NCI-H2227 (cell line): Measurements from ENCODE around the gene YIF1B.
A peak's percentile ranks its signal among the peaks of the same experiment; 100 is the strongest.

ENCODE experiments used
- DNase-seq: peaks from one replicate; lab custom pipeline; 2025; ENCODE audit not compliant: unreplicated experiment; lab: John Stamatoyannopoulos, UW

The YIF1B gene

GRCh38 chr19:38306236-38306635, 9.5 kb downstream of the YIF1B start:
- no peak for DNase-seq

DNA sequence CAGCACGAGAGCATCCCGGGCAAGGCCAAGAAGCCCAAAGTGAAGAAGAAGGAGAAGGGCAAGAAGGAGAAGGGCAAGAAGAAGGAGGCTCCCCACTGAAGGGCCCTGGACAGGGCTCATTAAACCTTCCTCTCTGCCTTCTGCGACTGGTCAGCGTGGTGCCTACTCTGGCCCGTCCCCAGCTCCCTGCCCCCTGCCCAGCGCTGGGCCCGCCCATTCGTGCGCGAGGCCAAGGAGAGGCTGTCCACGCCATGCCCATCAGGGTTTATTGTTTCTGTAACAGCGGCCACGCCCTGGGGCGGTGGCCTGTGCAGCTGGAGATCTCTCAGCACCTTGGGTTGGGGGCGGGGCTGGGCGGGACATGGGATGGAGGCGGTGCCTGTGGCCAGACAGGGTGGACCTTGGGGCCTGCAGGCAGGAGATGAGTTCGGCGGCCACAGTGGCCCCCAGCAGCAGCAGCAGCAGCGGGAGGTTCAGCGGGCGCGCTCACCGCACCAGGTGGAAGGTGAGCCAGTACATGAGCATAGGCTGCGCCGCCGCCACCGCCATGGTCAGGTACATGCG, 10.8 kb downstream of the YIF1B start:
- DNase-seq = peak; percentile 100

GRCh38 chr19:38304352-38304865, 11.3 kb downstream of the YIF1B start:
- no peak for DNase-seq

DNA sequence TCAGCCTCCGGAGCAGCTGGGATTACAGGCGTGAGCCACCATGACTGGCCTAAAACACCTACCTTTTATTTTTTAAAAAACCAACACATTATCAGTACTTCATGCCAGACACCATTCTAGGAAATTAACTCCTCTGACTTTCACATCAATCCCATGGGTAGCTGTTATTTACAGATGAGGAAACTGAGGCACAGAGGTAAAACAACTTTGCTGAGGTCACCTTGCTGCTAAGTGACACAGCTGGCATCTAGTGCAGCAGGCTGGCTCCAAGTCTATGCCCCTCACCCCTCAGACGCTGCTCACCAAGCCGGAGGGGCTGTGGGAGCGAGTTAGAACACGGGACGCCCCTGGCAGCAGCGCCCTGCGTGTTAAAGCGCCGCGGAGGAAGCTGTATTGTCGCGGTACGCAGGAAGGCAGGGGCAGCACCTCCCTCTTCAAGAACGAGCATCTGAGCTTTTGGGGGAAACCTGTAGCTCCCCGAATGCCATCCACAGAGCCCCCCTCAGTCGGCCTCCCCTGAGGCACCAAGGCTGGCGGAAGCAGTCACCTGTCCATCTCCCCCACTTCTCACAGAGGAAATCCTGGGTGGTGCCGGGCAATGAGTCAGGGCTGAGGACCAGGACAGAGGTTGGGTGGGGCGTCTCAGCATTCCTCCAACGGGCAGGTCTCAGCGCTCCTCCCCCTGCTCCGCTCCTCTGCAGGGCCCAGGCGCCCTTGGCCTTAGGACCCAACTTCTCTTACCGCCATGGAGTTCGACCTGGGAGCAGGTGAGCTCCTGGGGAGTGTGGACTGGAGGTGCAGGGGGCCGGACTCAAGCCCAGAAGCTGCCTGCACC, 12.0 kb downstream of the YIF1B start, which contains the start of gene C19orf33:
TSS of gene C19orf33 (plus strand) at position 735 of the 835 bp plus-strand sequence. CDS start at position 746, 11 bp downstream.
- no peak for DNase-seq

GRCh38 chr19:38298821-38299680, 16.7 kb downstream of the YIF1B start:
- no peak for DNase-seq

GRCh38 chr19:38294090-38294489, 21.7 kb downstream of the YIF1B start:
- no peak for DNase-seq

DNA sequence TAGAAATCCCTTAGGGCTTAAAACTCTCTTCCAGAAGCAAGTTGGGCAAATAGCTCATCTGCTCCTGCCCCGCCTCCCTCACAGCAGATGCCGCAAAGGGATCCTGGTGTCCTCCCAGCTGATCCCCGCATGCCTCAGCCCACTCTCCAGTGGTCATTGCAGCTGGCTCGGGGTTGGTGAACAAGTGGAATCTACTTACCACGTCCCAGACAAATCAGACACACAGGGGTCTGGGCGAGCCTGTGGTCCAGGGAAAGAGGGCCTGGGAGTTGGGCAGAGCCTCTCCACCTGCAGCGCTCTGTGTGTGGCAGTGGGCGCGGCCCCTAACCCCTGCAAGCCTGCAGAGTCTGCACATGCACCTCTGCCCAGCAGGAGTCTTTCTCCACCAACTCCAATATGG, 22.5 kb downstream of the YIF1B start:
- DNase-seq = no peak

GRCh38 chr19:38291855-38292254, 23.9 kb downstream of the YIF1B start:
- no peak for DNase-seq

DNA sequence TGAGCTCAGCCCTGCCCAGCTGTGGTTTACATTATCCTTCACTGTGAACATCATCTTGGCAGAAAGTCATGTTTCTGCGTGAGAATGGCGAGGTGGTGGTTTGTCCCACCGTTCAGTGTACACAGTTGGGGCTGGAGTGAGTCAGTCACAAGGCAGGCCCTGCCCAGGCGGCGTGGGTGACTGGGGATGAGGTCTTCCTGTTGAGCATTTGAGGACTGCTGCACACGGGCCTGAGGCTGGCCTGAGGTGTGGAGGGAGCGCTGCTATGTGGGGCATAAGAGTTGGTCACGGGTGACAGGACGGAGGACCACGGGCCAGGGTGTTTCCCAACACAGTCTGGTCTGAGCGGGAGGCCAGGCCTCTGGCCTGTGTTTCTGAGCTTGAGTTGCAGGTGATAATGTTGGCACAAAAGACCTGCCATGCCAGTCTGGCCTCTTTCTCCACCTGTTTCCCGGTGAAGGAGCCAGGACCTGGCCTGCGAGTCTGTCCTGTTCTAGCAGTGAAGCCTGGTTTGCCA, 25.1 kb downstream of the YIF1B start:
- DNase-seq = no peak

GRCh38 chr19:38289955-38290354, 25.8 kb downstream of the YIF1B start:
- no peak for DNase-seq

GRCh38 chr19:38288123-38288855, 27.5 kb downstream of the YIF1B start:
- DNase-seq = no peak

DNA sequence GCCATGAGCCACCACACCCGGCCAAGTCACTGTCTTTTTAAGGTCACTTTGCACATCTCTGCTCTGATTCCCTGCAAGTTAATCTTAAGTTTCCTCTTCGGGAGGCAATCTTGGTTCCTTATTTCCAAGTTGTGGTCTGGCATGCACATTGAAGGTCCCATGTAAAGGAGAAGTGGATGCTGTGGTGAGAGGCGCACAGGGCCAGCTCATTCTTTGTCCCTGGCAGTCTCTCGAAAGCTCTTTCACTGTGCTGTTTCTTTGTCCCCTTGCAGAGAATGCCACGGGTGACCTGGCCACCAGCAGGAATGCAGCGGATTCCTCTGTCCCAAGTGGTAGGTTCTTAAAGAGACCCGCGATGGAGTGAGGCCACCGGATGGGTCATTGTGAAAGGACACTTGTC, 28.1 kb downstream of the YIF1B start:
- no peak for DNase-seq

- DNase-seq = no peak
Measured at GRCh38 chr19:38285567-38285966, 30.2 kb downstream of the YIF1B start.

DNA sequence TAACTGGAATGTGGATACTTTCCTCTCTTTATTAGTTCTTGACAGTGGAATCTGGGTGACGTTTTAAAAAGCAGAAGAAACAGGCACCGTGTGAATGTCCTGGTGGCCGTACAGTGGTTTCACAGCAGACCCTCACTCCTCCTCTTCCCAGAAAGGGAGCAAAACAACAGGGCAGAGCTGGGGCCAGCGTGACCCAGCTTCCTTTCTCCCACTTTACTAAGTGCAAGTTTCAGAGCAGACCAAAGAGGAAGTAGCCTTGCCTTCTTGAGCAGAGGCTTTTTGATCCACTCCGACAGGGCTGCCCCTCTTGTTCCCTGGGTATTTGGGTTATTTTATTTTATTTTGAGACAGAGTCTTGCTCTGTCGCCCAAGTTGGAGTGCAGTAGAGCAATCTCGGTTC, 31.3 kb downstream of the YIF1B start:
- DNase-seq = no peak

DNA sequence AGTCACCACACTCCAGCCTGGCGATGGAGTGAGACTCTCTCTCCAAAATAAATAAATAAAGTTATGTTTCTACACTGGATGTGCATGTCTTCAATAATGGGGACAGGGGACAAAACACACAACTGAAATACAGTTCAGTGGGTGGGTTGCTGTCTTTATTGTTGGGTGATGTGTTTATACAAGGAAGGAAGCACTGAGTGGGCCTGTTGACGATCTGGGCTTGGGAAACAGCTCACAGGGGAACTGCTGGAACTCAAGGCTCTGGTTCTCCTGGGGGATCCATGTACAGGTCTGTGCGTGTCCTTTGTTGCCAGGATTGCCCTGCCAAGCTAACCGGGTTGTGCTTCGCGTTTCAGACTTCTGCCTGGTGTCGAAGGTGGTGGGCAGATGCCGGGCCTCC, 32.5 kb downstream of the YIF1B start:
- DNase-seq = no peak

DNA sequence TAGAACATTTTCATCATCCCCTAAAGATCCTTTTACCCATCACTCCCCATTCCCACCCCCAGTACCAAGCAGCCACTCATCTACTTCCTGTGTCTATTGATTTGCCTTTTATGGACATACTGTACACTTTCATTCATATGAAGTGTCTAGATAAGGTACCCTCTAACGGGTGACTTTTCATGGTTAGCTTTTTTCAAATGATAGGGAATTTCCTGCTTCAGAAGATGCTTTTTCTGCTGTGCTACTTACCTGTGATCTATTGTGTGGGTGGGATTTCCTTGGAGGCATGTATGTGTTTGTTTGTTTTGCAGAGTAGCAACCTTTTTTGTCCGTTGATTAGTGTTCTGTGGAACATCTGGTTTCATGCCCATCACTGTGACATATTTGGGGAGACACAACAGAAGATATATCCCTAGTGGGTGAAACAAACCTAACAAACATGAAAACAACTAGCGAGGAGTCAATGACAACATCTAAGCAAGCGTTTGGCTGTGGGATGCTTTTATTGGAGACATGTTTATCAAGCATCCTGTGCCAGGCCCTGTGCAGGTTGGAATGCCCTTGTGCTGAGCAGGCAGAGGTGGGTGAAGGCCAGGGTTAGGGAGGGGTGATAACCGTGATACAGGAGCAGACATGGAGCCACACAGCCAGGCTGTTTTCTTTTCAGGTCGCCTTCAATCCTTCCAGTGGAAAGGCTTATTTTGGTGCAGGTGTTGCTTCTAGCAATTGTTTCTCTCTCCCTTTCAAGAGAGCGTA, 33.8 kb downstream of the YIF1B start:
- no peak for DNase-seq

GRCh38 chr19:38280030-38280921, 35.5 kb downstream of the YIF1B start:
- no peak for DNase-seq

DNA sequence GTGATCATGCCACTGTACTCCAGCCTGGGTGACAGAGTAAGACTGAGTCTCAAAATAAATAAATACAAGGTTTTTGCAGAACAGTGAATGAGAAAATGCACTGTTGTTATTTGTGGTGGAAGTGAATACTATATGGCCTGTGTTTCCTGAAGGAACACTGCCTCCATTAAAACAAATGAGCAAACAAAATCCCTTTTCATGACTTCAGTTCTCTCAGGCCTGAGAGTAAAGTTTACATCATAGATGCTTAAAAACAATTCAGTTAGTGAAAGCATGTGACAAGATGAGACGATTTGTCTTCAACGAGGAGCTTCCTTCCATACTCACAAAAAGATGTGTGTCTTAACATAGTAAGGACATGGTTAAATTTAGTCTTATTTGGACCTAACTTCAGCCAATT, 37.0 kb downstream of the YIF1B start:
- no peak for DNase-seq
